ENCODE results near the gene TMEM187.

TMEM187 gene

GRCh38 chrX:153954558-153955227, 17.9 kb upstream of the TMEM187 start:
- DNase-seq = no peak

GRCh38 chrX:153955228-153955732, 17.3 kb upstream of the TMEM187 start:
- DNase-seq = no peak

GRCh38 chrX:153956044-153956907, 16.3 kb upstream of the TMEM187 start:
- no peak for DNase-seq

GRCh38 chrX:153957224-153957623, 15.3 kb upstream of the TMEM187 start:
- no peak for DNase-seq

GRCh38 chrX:153958605-153959004, 13.9 kb upstream of the TMEM187 start:
- DNase-seq = no peak

- DNase-seq = no peak
These were observed 12.9 kb upstream of the TMEM187 start for GRCh38 chrX:153959649-153960048.

- DNase-seq = no peak
These were observed 12.5 kb upstream of the TMEM187 start for GRCh38 chrX:153960077-153960476.

GRCh38 chrX:153960786-153961185, 11.8 kb upstream of the TMEM187 start:
- DNase-seq = no peak

GRCh38 chrX:153961292-153961691, 11.3 kb upstream of the TMEM187 start:
- no peak for DNase-seq

- no peak for DNase-seq
These were observed 9.0 kb upstream of the TMEM187 start for GRCh38 chrX:153963546-153963945.

- DNase-seq = no peak
These were observed 8.4 kb upstream of the TMEM187 start for GRCh38 chrX:153964105-153964504.

- no peak for DNase-seq
These were observed 7.1 kb upstream of the TMEM187 start for GRCh38 chrX:153965406-153965805.

- no peak for DNase-seq
These were observed 6.3 kb upstream of the TMEM187 start for GRCh38 chrX:153966283-153966688.

GRCh38 chrX:153966841-153967535, 5.6 kb upstream of the TMEM187 start:
- DNase-seq = no peak

- DNase-seq = no peak
These were observed 4.9 kb upstream of the TMEM187 start for GRCh38 chrX:153967536-153968224.

GRCh38 chrX:153968255-153968654, 4.3 kb upstream of the TMEM187 start:
- no peak for DNase-seq

GRCh38 chrX:153968754-153969124, 3.8 kb upstream of the TMEM187 start:
- DNase-seq = no peak

- DNase-seq = no peak
These were observed 3.2 kb upstream of the TMEM187 start for GRCh38 chrX:153969125-153969903.

GRCh38 chrX:153969904-153970356, 2.6 kb upstream of the TMEM187 start:
- DNase-seq = no peak

- DNase-seq = peak; percentile 82
These were observed 2.0 kb upstream of the TMEM187 start for GRCh38 chrX:153970357-153971123.

- DNase-seq = peak; percentile 90
These were observed 1.5 kb upstream of the TMEM187 start for GRCh38 chrX:153971124-153971449.

All from fibroblast of skin of scalp (primary cell).